ENCODE results near the gene CDH4.

GRCh38 chr20:61823242-61823641 is 571.2 kb downstream of the CDH4 start:
- no peak for TF ChIP-seq POLR2A (IDR thresholded peaks at IDR 0.05)
- TF ChIP-seq, protein P1, sequence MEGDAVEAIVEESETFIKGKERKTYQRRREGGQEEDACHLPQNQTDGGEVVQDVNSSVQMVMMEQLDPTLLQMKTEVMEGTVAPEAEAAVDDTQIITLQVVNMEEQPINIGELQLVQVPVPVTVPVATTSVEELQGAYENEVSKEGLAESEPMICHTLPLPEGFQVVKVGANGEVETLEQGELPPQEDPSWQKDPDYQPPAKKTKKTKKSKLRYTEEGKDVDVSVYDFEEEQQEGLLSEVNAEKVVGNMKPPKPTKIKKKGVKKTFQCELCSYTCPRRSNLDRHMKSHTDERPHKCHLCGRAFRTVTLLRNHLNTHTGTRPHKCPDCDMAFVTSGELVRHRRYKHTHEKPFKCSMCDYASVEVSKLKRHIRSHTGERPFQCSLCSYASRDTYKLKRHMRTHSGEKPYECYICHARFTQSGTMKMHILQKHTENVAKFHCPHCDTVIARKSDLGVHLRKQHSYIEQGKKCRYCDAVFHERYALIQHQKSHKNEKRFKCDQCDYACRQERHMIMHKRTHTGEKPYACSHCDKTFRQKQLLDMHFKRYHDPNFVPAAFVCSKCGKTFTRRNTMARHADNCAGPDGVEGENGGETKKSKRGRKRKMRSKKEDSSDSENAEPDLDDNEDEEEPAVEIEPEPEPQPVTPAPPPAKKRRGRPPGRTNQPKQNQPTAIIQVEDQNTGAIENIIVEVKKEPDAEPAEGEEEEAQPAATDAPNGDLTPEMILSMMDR (IDR thresholded peaks at IDR 0.05) = no peak
